HCT116 (cell line): ENCODE results near the gene PRR5L. TPM values are rescaled to one million over a fixed set of nuclear protein-coding genes. Genes with fewer than 3 reads are reported as not detected.

Source experiments
- ATAC-seq: fragments of 200-7000 bp; cut with Tn5 transposase; 2 replicates; pipeline ENCODE4 v1.9.1; 2020; ENCODE audit warnings: mild to moderate bottlenecking, moderate library complexity
- BruUV-seq: library from RNA; stranded (reverse); fragments of 400-500 nt; replicated peaks from 2 replicates; lab custom pipeline; 2021; lab: Mats Ljungman, UMichigan
- CTCF ChIA-PET: fragments of 300-600 bp; sonication (Branson Sonifier 250); formaldehyde crosslinking; loops from one replicate; lab custom pipeline; 2021; ENCODE audit warnings: antibody characterized with exemption; lab: Charles Lee
- POLR2A ChIA-PET: fragments of 300-600, 350-600 bp; sonication (Branson Sonifier 250); formaldehyde crosslinking; loops from one replicate; lab custom pipeline; 2021; ENCODE audit warnings: antibody characterized with exemption; lab: Charles Lee
- RAD21 ChIA-PET, 2 experiments: fragments of 300-600 bp; sonication (Branson Sonifier 250); formaldehyde crosslinking; loops; one replicate each; lab custom pipeline; 2023; ENCODE audit warnings: low total read pairs in 2 of 2; ENCODE audit not compliant: uncharacterized antibody in 2 of 2, unreplicated experiment in 2 of 2, low non-redundant PET in 1 of 2; lab: Charles Lee
- DNase-seq: peaks from one replicate; pipeline ENCODE4 v3.0.0-alpha.2; 2010; ENCODE audit warnings: low read depth, low spot score
- H2AFZ ChIP-seq: fragments of 200-600 bp; shearing (Covaris generic), sonication (generic); 2 replicates; pipeline ENCODE4 v1.6.1; 2017; ENCODE audit warnings: low read depth, mixed run types, mixed read lengths, antibody characterized with exemption, low read length; ENCODE audit not compliant: poor library complexity, severe bottlenecking
- H3K27ac ChIP-seq: 2 replicates; pipeline ENCODE4 v1.5.1; 2012; ENCODE audit warnings: low read depth, low read length
- H3K27me3 ChIP-seq: fragments of 200-600 bp; sonication (generic); 2 replicates; pipeline ENCODE4 v1.6.1; 2016; ENCODE audit warnings: mixed run types, low read length, mixed read lengths; ENCODE audit not compliant: insufficient read depth
- H3K36me3 ChIP-seq, 2 experiments: fragments of 200-500 bp in 1 of 2; fragments of 200-600 bp in 1 of 2; sonication (Bioruptor generic) in 1 of 2; sonication (generic) in 1 of 2; 2 replicates each; pipeline versions ENCODE4 v1.5.1 to v1.6.1; 2014 to 2016; ENCODE audit warnings: low read length in 2 of 2, inconsistent platforms in 1 of 2, mixed read lengths in 1 of 2, mixed run types in 1 of 2; ENCODE audit not compliant: insufficient read depth in 2 of 2, control insufficient read depth in 1 of 2
- H3K4me1 ChIP-seq, 2 experiments: fragments of 200-600 bp in 1 of 2; sonication (generic) in 1 of 2; 2 replicates each; pipeline versions ENCODE4 v1.5.1 to v1.6.1; 2012 to 2017; ENCODE audit warnings: low read length in 2 of 2, inconsistent platforms in 1 of 2, mild to moderate bottlenecking in 1 of 2, mixed read lengths in 1 of 2, mixed run types in 1 of 2, moderate library complexity in 1 of 2; ENCODE audit not compliant: insufficient read depth in 2 of 2, control insufficient read depth in 1 of 2
- H3K4me2 ChIP-seq: fragments of 200-600 bp; sonication (generic); 2 replicates; pipeline ENCODE4 v1.6.1; 2017; ENCODE audit warnings: mixed run types, low read length, mixed read lengths
- H3K4me3 ChIP-seq, 2 experiments: fragments of 200-600 bp in 1 of 2; sonication (generic) in 1 of 2; replicated peaks in 1 of 2; 2 replicates each; pipeline ENCODE4 v1.5.1; 2011 to 2016; ENCODE audit warnings: low read length in 2 of 2, control low read depth in 1 of 2, low read depth in 1 of 2, mild to moderate bottlenecking in 1 of 2, mixed read lengths in 1 of 2, mixed run types in 1 of 2
- H3K79me2 ChIP-seq: fragments of 200-600 bp; sonication (generic); 2 replicates; pipeline ENCODE4 v1.6.1; 2017; ENCODE audit warnings: mild to moderate bottlenecking, mixed run types, low read length, moderate library complexity, mixed read lengths; ENCODE audit not compliant: insufficient read depth
- H3K9ac ChIP-seq: fragments of 200-600 bp; sonication (generic); 2 replicates; pipeline ENCODE4 v1.6.1; 2016; ENCODE audit warnings: low read length, mixed read lengths
- H3K9me2 ChIP-seq: fragments of 200-600 bp; sonication (generic), shearing (Covaris generic); 2 replicates; pipeline ENCODE4 v1.6.1; 2017; ENCODE audit warnings: mixed run types, mild to moderate bottlenecking, moderate library complexity; ENCODE audit not compliant: insufficient read depth
- H3K9me3 ChIP-seq, 2 experiments: fragments of 200-500 bp in 1 of 2; fragments of 200-600 bp in 1 of 2; sonication (Bioruptor generic) in 1 of 2; sonication (generic) in 1 of 2; 2 replicates each; pipeline ENCODE4 v1.6.1; 2014 to 2017; ENCODE audit warnings: low read length in 2 of 2, mixed read lengths in 2 of 2, inconsistent platforms in 1 of 2, low read depth in 1 of 2, mild to moderate bottlenecking in 1 of 2, mixed run types in 1 of 2, moderate library complexity in 1 of 2; ENCODE audit not compliant: control insufficient read depth in 1 of 2, insufficient read depth in 1 of 2
- H4K20me1 ChIP-seq: fragments of 200-600 bp; sonication (generic), shearing (Covaris generic); 2 replicates; pipeline ENCODE4 v1.6.1; 2017; ENCODE audit warnings: mixed run types, mild to moderate bottlenecking, moderate library complexity; ENCODE audit not compliant: insufficient read depth
- CBX3 ChIP-seq: IDR thresholded peaks from 2 replicates; pipeline ENCODE4 v1.6.1; 2012; ENCODE audit warnings: low read depth
- CEBPB ChIP-seq: IDR thresholded peaks from 2 replicates; pipeline ENCODE4 v1.6.1; 2012; ENCODE audit warnings: low read depth
- CTCF ChIP-seq, 3 experiments: fragments of 200-600 bp in 1 of 3; sonication (generic) in 1 of 3; IDR thresholded peaks in 2 of 3; conservative IDR thresholded peaks in 1 of 3; 2 replicates each; pipeline ENCODE4 v1.5.1; 2012 to 2017; ENCODE audit warnings: low read depth in 2 of 3, low read length in 2 of 3, antibody characterized with exemption in 1 of 3, borderline replicate concordance in 1 of 3, control low read depth in 1 of 3, mild to moderate bottlenecking in 1 of 3, mixed read lengths in 1 of 3, mixed run types in 1 of 3, moderate library complexity in 1 of 3; ENCODE audit not compliant: insufficient read depth in 1 of 3
- EZH2 ChIP-seq: fragments of 200-600 bp; sonication (generic); IDR thresholded peaks from 2 replicates; pipeline ENCODE4 v1.6.1; 2017; ENCODE audit warnings: antibody characterized with exemption, mixed run types
- EZH2phosphoT487 ChIP-seq: fragments of 200-600 bp; IDR thresholded peaks from 2 replicates; pipeline ENCODE4 v1.6.1; 2018; ENCODE audit warnings: antibody characterized with exemption, borderline replicate concordance
- FOSL1 ChIP-seq: IDR thresholded peaks from 2 replicates; pipeline ENCODE4 v1.6.1; 2012; ENCODE audit warnings: low read depth
- JUND ChIP-seq: IDR thresholded peaks from 2 replicates; pipeline ENCODE4 v1.6.1; 2012
- MAX ChIP-seq: IDR thresholded peaks from 2 replicates; pipeline ENCODE4 v1.6.1; 2012
- POLR2A ChIP-seq: IDR thresholded peaks from 2 replicates; pipeline ENCODE4 v1.7.0; 2011; ENCODE audit warnings: borderline replicate concordance; ENCODE audit not compliant: insufficient read depth, insufficient read length; ENCODE audit errors: extremely low read depth
- POLR2AphosphoS5 ChIP-seq: IDR thresholded peaks from 2 replicates; pipeline ENCODE4 v1.6.1; 2011; ENCODE audit warnings: mild to moderate bottlenecking, low read depth, low read length, moderate library complexity
- REST ChIP-seq: IDR thresholded peaks from 2 replicates; pipeline ENCODE4 v1.6.1; 2012; ENCODE audit warnings: low read depth
- SIN3A ChIP-seq: IDR thresholded peaks from 2 replicates; pipeline ENCODE4 v1.6.1; 2012; ENCODE audit warnings: low read depth
- SRF ChIP-seq: IDR thresholded peaks from 2 replicates; pipeline ENCODE4 v1.6.1; 2012; ENCODE audit warnings: low read depth
- TCF7L2 ChIP-seq: IDR thresholded peaks from 2 replicates; pipeline ENCODE4 v1.7.0; 2011; ENCODE audit warnings: borderline replicate concordance, inconsistent platforms; ENCODE audit not compliant: insufficient read depth, insufficient read length; ENCODE audit errors: extremely low read depth
- YY1 ChIP-seq: IDR thresholded peaks from 2 replicates; pipeline ENCODE4 v1.6.1; 2011; ENCODE audit warnings: low read length, low read depth, moderate library complexity, mild to moderate bottlenecking; ENCODE audit not compliant: insufficient replicate concordance; ENCODE audit errors: extremely low read depth
- ZFX ChIP-seq: fragments of 450-650 bp; IDR thresholded peaks from 2 replicates; pipeline ENCODE4 v1.6.1; 2017
- intact Hi-C: fragments of 100-400 bp; cut with micrococcal nuclease; formaldehyde crosslinking; loops from 2 replicates; pipeline ENCODE4 v1.10.0; 2022
- total RNA-seq: library from RNA; stranded (reverse); gene quantifications from one replicate; pipeline ENCODE4 v1.2.1, GENCODE V29; 2021; ENCODE audit not compliant: unreplicated experiment
- TF ChIP-seq, protein P1 (sequence below): IDR thresholded peaks from 2 replicates; pipeline ENCODE4 v1.6.1; 2011; ENCODE audit warnings: mild to moderate bottlenecking, low read length, moderate library complexity; ENCODE audit not compliant: insufficient replicate concordance; ENCODE audit errors: extremely low read depth

The PRR5L gene
- total RNA-seq, 1 experiment from 2014 or later = 0.47 TPM

- CTCF ChIA-PET = interaction anchor here (1.4 to 1.7 kb wide), 2 partner anchors 17 to 31 kb away, joined by 5 to 9 read pairs; no protein-coding TSS in a partner anchor
- POLR2A ChIA-PET = interaction anchor here (0.5 to 0.8 kb wide), 2 partner anchors 8 to 308 kb away, joined by 3 read pairs; no protein-coding TSS in a partner anchor
- H3K9ac ChIP-seq = peak within 1 kb of the TSS; percentile 84
- H4K20me1 ChIP-seq = no peaks in the 10 kb centered on the region
- peak within 1 kb of the TSS; percentile 61 for H3K27ac ChIP-seq
- BruUV-seq = no TSS peak
- H3K4me3 ChIP-seq = peak within 1 kb of the TSS; percentile 94 to 95
- peak within 1 kb of the TSS; percentile 74 for H3K4me2 ChIP-seq
- intact Hi-C loops = loop anchor here (2.0 kb wide), 1 partner anchor 31 kb away; no protein-coding TSS in a partner anchor
- RAD21 ChIA-PET = interaction anchor here in 1 of 2 experiments (0.8 kb wide), 1 partner anchor 31 kb away, joined by 3 read pairs; no protein-coding TSS in a partner anchor
- DNase-seq (peak; percentile 70), ATAC-seq (peak; percentile 95)
- no peaks in the 10 kb centered on the region for H3K27me3 ChIP-seq
- H2AFZ ChIP-seq = peak within 1 kb of the TSS; percentile 89
- H3K4me1 ChIP-seq = peaks cover 0 to 12% of the 10 kb centered on the region in 2 experiments; a peak in 1 of 4 replicates
- H3K9me3 ChIP-seq = no peaks in the 10 kb centered on the region
- H3K36me3 ChIP-seq = no peaks in the 10 kb centered on the region; a peak in 1 of 4 replicates
- peaks cover 24% of the 10 kb centered on the region for H3K79me2 ChIP-seq
- no peaks in the 10 kb centered on the region for H3K9me2 ChIP-seq
- TF ChIP-seq ZFX (peak; percentile 89), FOSL1 (no peak), CEBPB (no peak), TCF7L2 (peak; percentile 28), MAX (peak; percentile 61), YY1 (peak; percentile 72), POLR2A (peak; percentile 44), CBX3 (peak; percentile 89), REST (no peak), SRF (no peak), POLR2AphosphoS5 (peak; percentile 97), SIN3A (peak; percentile 82), EZH2 (no peak), EZH2phosphoT487 (no peak), CTCF (IDR thresholded peaks at IDR 0.05 in 2 of 3, conservative IDR thresholded peaks at IDR 0.05 in 1 of 3; ENCODE audit: borderline replicate concordance in 1 of 3, insufficient read depth in 1 of 3, low read depth in 2 of 3, low read length in 2 of 3) (peak; percentile 78 to 89 (median 82)), JUND (0 out of 2 replicates have a peak, but pooled peaks have one; percentile 6)
- TF ChIP-seq, protein P1, sequence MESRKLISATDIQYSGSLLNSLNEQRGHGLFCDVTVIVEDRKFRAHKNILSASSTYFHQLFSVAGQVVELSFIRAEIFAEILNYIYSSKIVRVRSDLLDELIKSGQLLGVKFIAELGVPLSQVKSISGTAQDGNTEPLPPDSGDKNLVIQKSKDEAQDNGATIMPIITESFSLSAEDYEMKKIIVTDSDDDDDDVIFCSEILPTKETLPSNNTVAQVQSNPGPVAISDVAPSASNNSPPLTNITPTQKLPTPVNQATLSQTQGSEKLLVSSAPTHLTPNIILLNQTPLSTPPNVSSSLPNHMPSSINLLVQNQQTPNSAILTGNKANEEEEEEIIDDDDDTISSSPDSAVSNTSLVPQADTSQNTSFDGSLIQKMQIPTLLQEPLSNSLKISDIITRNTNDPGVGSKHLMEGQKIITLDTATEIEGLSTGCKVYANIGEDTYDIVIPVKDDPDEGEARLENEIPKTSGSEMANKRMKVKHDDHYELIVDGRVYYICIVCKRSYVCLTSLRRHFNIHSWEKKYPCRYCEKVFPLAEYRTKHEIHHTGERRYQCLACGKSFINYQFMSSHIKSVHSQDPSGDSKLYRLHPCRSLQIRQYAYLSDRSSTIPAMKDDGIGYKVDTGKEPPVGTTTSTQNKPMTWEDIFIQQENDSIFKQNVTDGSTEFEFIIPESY = no peak
Measured at GRCh38 chr11:36509694-36510593, 213.9 kb downstream of the PRR5L start, which contains the start of gene TRAF6. Gene TRAF6 (minus strand): TSS chr11:36510272. CDS start chr11:36501515, 8,757 bp downstream.
